Gastrocnemius medialis (tissue), 4 donors: Measurements from ENCODE around the gene NLRP6. TPM values are rescaled to one million over a fixed set of nuclear protein-coding genes. Genes with fewer than 3 reads are reported as not detected.
"Not testable (repeated sequence)": the region's sequence is repeated elsewhere in the genome, so short reads cannot be mapped to it uniquely, and the experiment has no call there.

ENCODE experiments used
- ATAC-seq, 2 donors: fragments of 150-250 bp; one replicate each; pipeline ENCODE4 v1.9.1; 2016
- DNase-seq, 2 donors: peaks; one replicate each; pipeline ENCODE4 v3.0.0-alpha.2; 2019
- H3K27ac ChIP-seq, 4 donors: fragments of 200-600 bp; sonication (generic); 1 replicate in 1 of 4; 2 replicates in 3 of 4; pipeline ENCODE4 v1.5.1; 2016 to 2018; ENCODE audit warnings: mild to moderate bottlenecking in 2 of 4, moderate library complexity in 1 of 4
- H3K27me3 ChIP-seq, 3 donors: fragments of 200-600 bp; sonication (generic) in 2 of 3; 1 replicate in 1 of 3; 2 replicates in 2 of 3; pipeline versions ENCODE4 v1.5.1 to v1.6.0; 2016 to 2019; ENCODE audit warnings: mild to moderate bottlenecking in 1 of 3, moderate library complexity in 1 of 3
- H3K36me3 ChIP-seq, 2 donors: fragments of 200-600 bp; sonication (generic) in 1 of 2; one replicate each; pipeline ENCODE4 v1.5.1; 2017 to 2018
- H3K4me1 ChIP-seq, 2 donors: fragments of 200-600 bp; sonication (generic) in 1 of 2; one replicate each; pipeline ENCODE4 v1.5.1; 2016 to 2017; ENCODE audit warnings: mild to moderate bottlenecking in 2 of 2
- H3K4me3 ChIP-seq, 4 donors: fragments of 200-600 bp; sonication (generic) in 3 of 4; 1 replicate in 1 of 4; 2 replicates in 3 of 4; pipeline ENCODE4 v1.5.1; 2016 to 2019; ENCODE audit warnings: mild to moderate bottlenecking in 2 of 4
- H3K9me3 ChIP-seq, 3 donors: fragments of 200-600 bp; sonication (generic) in 2 of 3; 1 replicate in 1 of 3; 2 replicates in 2 of 3; pipeline ENCODE4 v1.5.1; 2016 to 2019
- POLR2A ChIP-seq, 2 donors: fragments of 450-650 bp; IDR thresholded peaks; one replicate each; pipeline ENCODE4 v1.6.1; 2017; ENCODE audit warnings: antibody characterized with exemption in 2 of 2, mild to moderate bottlenecking in 2 of 2, moderate library complexity in 2 of 2
- in situ Hi-C, 4 donors: fragments of 200-750 bp; cut with MboI; loops; one replicate each; pipeline versions ENCODE4 v1.15.0 to v1.8.0; 2017; ENCODE audit warnings: low sequenced_read_pairs in 4 of 4
- intact Hi-C: fragments of 100-400 bp; cut with DNase I; formaldehyde crosslinking; loops from one replicate; pipeline ENCODE4 v1.15.1; 2023; ENCODE audit warnings: low total_unique reads
- total RNA-seq, 4 donors: library from RNA; depleted of rRNA; stranded (reverse); fragments of >200 nt; gene quantifications; one replicate each; pipeline versions ENCODE4 v1.1.0 to v1.2.3, GENCODE V29; 2016
- TF ChIP-seq, protein P1 (sequence below), 5 experiments: fragments of 450-650 bp in 3 of 5; fragments of 200-600 bp in 2 of 5; sonication (generic) in 2 of 5; IDR thresholded peaks in 4 of 5; conservative IDR thresholded peaks in 1 of 5; 1 replicate in 4 of 5; 2 replicates in 1 of 5; pipeline ENCODE4 v1.5.1; 2016 to 2019; ENCODE audit warnings: antibody characterized with exemption in 5 of 5, mild to moderate bottlenecking in 3 of 5, moderate library complexity in 3 of 5

NLRP6 gene
- total RNA-seq, 4 donors from 2014 or later = 0.09 TPM; not detected in 3

GRCh38 chr11:267491-267994 is 10.7 kb upstream of the NLRP6 start:
- no peaks in the 10 kb centered on the region for H3K9me3 ChIP-seq
- no peaks in the 10 kb centered on the region for H3K36me3 ChIP-seq
- ATAC-seq = no peak
- H3K4me1 ChIP-seq = no peaks in the 10 kb centered on the region
- DNase-seq = no peak
- no peak for TF ChIP-seq POLR2A (IDR thresholded peaks at IDR 0.05)
- TF ChIP-seq, protein P1, sequence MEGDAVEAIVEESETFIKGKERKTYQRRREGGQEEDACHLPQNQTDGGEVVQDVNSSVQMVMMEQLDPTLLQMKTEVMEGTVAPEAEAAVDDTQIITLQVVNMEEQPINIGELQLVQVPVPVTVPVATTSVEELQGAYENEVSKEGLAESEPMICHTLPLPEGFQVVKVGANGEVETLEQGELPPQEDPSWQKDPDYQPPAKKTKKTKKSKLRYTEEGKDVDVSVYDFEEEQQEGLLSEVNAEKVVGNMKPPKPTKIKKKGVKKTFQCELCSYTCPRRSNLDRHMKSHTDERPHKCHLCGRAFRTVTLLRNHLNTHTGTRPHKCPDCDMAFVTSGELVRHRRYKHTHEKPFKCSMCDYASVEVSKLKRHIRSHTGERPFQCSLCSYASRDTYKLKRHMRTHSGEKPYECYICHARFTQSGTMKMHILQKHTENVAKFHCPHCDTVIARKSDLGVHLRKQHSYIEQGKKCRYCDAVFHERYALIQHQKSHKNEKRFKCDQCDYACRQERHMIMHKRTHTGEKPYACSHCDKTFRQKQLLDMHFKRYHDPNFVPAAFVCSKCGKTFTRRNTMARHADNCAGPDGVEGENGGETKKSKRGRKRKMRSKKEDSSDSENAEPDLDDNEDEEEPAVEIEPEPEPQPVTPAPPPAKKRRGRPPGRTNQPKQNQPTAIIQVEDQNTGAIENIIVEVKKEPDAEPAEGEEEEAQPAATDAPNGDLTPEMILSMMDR (IDR thresholded peaks at IDR 0.05 in 4 of 5, conservative IDR thresholded peaks at IDR 0.05 in 1 of 5) = no peak
- H3K27ac ChIP-seq = peak overlapping the region in 3 of 4 donors; percentile 23 to 42 (median 33)
- peaks cover 0 to 10% (median 9%) of the 10 kb centered on the region in 3 donors for H3K27me3 ChIP-seq
- H3K4me3 ChIP-seq = peak overlapping the region in 1 of 4 donors; percentile 39
- in situ Hi-C loops = no loop called here
- intact Hi-C loops = no loop called here

GRCh38 chr11:268716-269145 is 9.5 kb upstream of the NLRP6 start:
- peak overlapping the region in 3 of 4 donors; percentile 25 to 39 (median 25) for H3K4me3 ChIP-seq
- intact Hi-C loops, H3K4me1 ChIP-seq, H3K27me3 ChIP-seq, H3K36me3 ChIP-seq, H3K9me3 ChIP-seq, in situ Hi-C loops: not testable (repeated sequence)
- ATAC-seq (peak; percentile 48 to 76), DNase-seq (peak; percentile 38 to 59)
- peak overlapping the region; percentile 42 to 63 (median 55) for H3K27ac ChIP-seq

- intact Hi-C loops (no loop called here), in situ Hi-C loops (no loop called here)
- Histone ChIP-seq H3K4me3 (peak overlapping the region in 3 of 4 donors; percentile 25 to 39 (median 25)), H3K9me3 (no peaks in the 10 kb centered on the region), H3K27me3 (peaks cover 0 to 10% (median 9%) of the 10 kb centered on the region in 3 donors), H3K4me1 (no peaks in the 10 kb centered on the region), H3K36me3 (no peaks in the 10 kb centered on the region), H3K27ac (peak overlapping the region; percentile 42 to 63 (median 55))
- DNase-seq (no peak), ATAC-seq (peak; percentile 30 to 40)
- TF ChIP-seq, protein P1 (IDR thresholded peaks at IDR 0.05 in 4 of 5, conservative IDR thresholded peaks at IDR 0.05 in 1 of 5) = no peak
Measured at GRCh38 chr11:269146-269890, 8.9 kb upstream of the NLRP6 start.

GRCh38 chr11:270451-271318 is 7.5 kb upstream of the NLRP6 start:
- no peaks in the 10 kb centered on the region for H3K36me3 ChIP-seq
- ATAC-seq (no peak), DNase-seq (no peak)
- H3K4me1 ChIP-seq = no peaks in the 10 kb centered on the region
- intact Hi-C loops = no loop called here
- no peak overlapping the region for H3K4me3 ChIP-seq
- in situ Hi-C loops = no loop called here
- H3K27me3 ChIP-seq = peaks cover 0 to 10% (median 9%) of the 10 kb centered on the region in 3 donors
- H3K9me3 ChIP-seq = no peaks in the 10 kb centered on the region
- no peak for TF ChIP-seq POLR2A (IDR thresholded peaks at IDR 0.05)
- H3K27ac ChIP-seq = no peak overlapping the region

DNA sequence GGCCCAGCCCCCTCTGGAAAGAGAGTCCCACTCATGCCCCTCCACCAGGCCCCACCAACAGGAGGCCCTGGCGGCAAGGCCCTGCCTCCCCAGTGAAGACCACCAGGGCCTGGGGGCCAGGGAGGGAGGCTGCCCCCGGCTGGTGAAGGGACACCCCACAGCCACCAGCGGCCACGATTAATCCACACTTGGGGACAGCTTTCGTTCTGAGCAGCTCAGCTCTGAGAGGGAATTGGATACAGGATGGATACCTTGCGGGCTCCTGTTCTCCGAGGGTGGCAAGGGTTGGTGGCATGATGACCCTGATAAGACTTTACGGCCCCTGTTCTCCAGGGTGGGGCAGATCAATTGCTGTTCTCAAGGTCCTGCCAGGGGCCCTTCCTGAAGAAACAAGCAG is 6.9 kb upstream of the NLRP6 start:
- ATAC-seq (no peak), DNase-seq (no peak)
- Histone ChIP-seq H3K4me1 (no peaks in the 10 kb centered on the region), H3K36me3 (no peaks in the 10 kb centered on the region), H3K9me3 (no peaks in the 10 kb centered on the region), H3K4me3 (no peak overlapping the region), H3K27me3 (peaks cover 0 to 10% (median 9%) of the 10 kb centered on the region in 3 donors), H3K27ac (no peak overlapping the region)
- TF ChIP-seq, protein P1 (IDR thresholded peaks at IDR 0.05 in 4 of 5, conservative IDR thresholded peaks at IDR 0.05 in 1 of 5) = no peak
- no peak for TF ChIP-seq POLR2A (IDR thresholded peaks at IDR 0.05)
- in situ Hi-C loops (no loop called here), intact Hi-C loops (no loop called here)
